HEK293 (cell line): ENCODE data around the gene SRP72.
A peak's percentile ranks its signal among the peaks of the same experiment; 100 is the strongest.

Source experiments
- IKZF3 ChIP-seq: fragments of 450-650 bp; IDR thresholded peaks from 2 replicates; pipeline ENCODE4 v1.5.0; 2018; ENCODE audit warnings: missing biosample characterization, mild to moderate bottlenecking, missing genetic modification characterization, moderate library complexity
- PRDM10 ChIP-seq: fragments of 450-650 bp; formaldehyde crosslinking; IDR thresholded peaks from 2 replicates; pipeline ENCODE4 v1.5.1; 2016; ENCODE audit warnings: missing biosample characterization, missing genetic modification characterization
- PRDM2 ChIP-seq: fragments of 450-650 bp; formaldehyde crosslinking; IDR thresholded peaks from 2 replicates; pipeline ENCODE4 v1.5.1; 2016; ENCODE audit warnings: missing biosample characterization, missing genetic modification characterization, borderline replicate concordance
- PRDM4 ChIP-seq: fragments of 450-650 bp; formaldehyde crosslinking; IDR thresholded peaks from 2 replicates; pipeline ENCODE4 v1.5.1; 2017; ENCODE audit warnings: missing biosample characterization, missing genetic modification characterization
- SALL2 ChIP-seq: fragments of 450-650 bp; formaldehyde crosslinking; IDR thresholded peaks from 2 replicates; pipeline ENCODE4 v1.5.0; 2017; ENCODE audit warnings: missing biosample characterization, mild to moderate bottlenecking, missing genetic modification characterization, borderline replicate concordance
- SP7 ChIP-seq: fragments of 450-650 bp; formaldehyde crosslinking; IDR thresholded peaks from 2 replicates; pipeline ENCODE4 v1.5.1; 2016; ENCODE audit warnings: missing biosample characterization, missing genetic modification characterization
- ZBTB20 ChIP-seq: fragments of 450-650 bp; formaldehyde crosslinking; IDR thresholded peaks from 2 replicates; pipeline ENCODE4 v1.5.1; 2016; ENCODE audit warnings: missing biosample characterization, missing genetic modification characterization
- ZBTB26 ChIP-seq: fragments of 450-650 bp; formaldehyde crosslinking; optimal IDR thresholded peaks from 2 replicates; pipeline ENCODE3; 2016; ENCODE audit warnings: missing biosample characterization, mild to moderate bottlenecking, missing genetic modification characterization
- ZBTB7A ChIP-seq: fragments of 450-650 bp; formaldehyde crosslinking; IDR thresholded peaks from 2 replicates; pipeline ENCODE4 v1.5.1; 2016; ENCODE audit warnings: low read depth, missing biosample characterization, missing genetic modification characterization
- ZNF223 ChIP-seq: fragments of 450-650 bp; formaldehyde crosslinking; IDR thresholded peaks from 2 replicates; pipeline ENCODE4 v1.5.1; 2016; ENCODE audit warnings: missing biosample characterization, missing genetic modification characterization
- ZNF239 ChIP-seq: fragments of 450-650 bp; formaldehyde crosslinking; IDR thresholded peaks from 2 replicates; pipeline ENCODE4 v1.5.1; 2016; ENCODE audit warnings: missing biosample characterization, missing genetic modification characterization
- ZNF24 ChIP-seq: fragments of 450-650 bp; formaldehyde crosslinking; IDR thresholded peaks from 2 replicates; pipeline ENCODE4 v1.5.1; 2016; ENCODE audit warnings: missing biosample characterization, missing genetic modification characterization
- ZNF350 ChIP-seq: fragments of 450-650 bp; formaldehyde crosslinking; IDR thresholded peaks from 2 replicates; pipeline ENCODE4 v1.5.0; 2017; ENCODE audit warnings: missing biosample characterization, mild to moderate bottlenecking, missing genetic modification characterization
- ZNF555 ChIP-seq: fragments of 450-650 bp; formaldehyde crosslinking; conservative IDR thresholded peaks from 2 replicates; pipeline ENCODE4 v1.5.1; 2017; ENCODE audit warnings: missing biosample characterization, mild to moderate bottlenecking, missing genetic modification characterization, inconsistent platforms
- ZNF610 ChIP-seq: fragments of 450-650 bp; formaldehyde crosslinking; IDR thresholded peaks from 2 replicates; pipeline ENCODE4 v1.5.1; 2016; ENCODE audit warnings: missing biosample characterization, missing genetic modification characterization, borderline replicate concordance
- ZNF654 ChIP-seq: fragments of 450-650 bp; formaldehyde crosslinking; IDR thresholded peaks from 2 replicates; pipeline ENCODE4 v1.5.1; 2016; ENCODE audit warnings: low read depth, missing biosample characterization, missing genetic modification characterization
- ZNF660 ChIP-seq: fragments of 450-650 bp; IDR thresholded peaks from 2 replicates; pipeline ENCODE4 v1.5.1; 2018; ENCODE audit warnings: missing biosample characterization, mild to moderate bottlenecking, missing genetic modification characterization
- ZNF664 ChIP-seq: fragments of 450-650 bp; formaldehyde crosslinking; IDR thresholded peaks from 2 replicates; pipeline ENCODE4 v1.5.1; 2016; ENCODE audit warnings: missing biosample characterization, missing genetic modification characterization
- TF ChIP-seq, protein P1 (sequence below): fragments of 450-650 bp; formaldehyde crosslinking; IDR thresholded peaks from 2 replicates; pipeline ENCODE4 v1.5.1; 2016; ENCODE audit warnings: missing biosample characterization, missing genetic modification characterization
- TF ChIP-seq, protein P2 (sequence below): fragments of 450-650 bp; formaldehyde crosslinking; IDR thresholded peaks from 2 replicates; pipeline ENCODE4 v1.5.1; 2016; ENCODE audit warnings: missing biosample characterization, missing genetic modification characterization

SRP72 gene

GRCh38 chr4:56544573-56545131 lies 77.2 kb downstream of the SRP72 start (continued):
- 0 out of 2 replicates have a peak, but pooled peaks have one; percentile 37 for TF ChIP-seq PRDM10 (tag by site-specific recombination)
- no peak for TF ChIP-seq SALL2 (tag by site-specific recombination)
- TF ChIP-seq IKZF3, result peak; percentile 75
- TF ChIP-seq, protein P1, sequence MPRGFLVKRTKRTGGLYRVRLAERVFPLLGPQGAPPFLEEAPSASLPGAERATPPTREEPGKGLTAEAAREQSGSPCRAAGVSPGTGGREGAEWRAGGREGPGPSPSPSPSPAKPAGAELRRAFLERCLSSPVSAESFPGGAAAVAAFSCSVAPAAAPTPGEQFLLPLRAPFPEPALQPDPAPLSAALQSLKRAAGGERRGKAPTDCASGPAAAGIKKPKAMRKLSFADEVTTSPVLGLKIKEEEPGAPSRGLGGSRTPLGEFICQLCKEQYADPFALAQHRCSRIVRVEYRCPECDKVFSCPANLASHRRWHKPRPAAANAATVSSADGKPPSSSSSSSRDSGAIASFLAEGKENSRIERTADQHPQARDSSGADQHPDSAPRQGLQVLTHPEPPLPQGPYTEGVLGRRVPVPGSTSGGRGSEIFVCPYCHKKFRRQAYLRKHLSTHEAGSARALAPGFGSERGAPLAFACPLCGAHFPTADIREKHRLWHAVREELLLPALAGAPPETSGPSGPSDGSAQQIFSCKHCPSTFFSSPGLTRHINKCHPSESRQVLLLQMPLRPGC (tag by site-specific recombination), result no peak
- TF ChIP-seq ZBTB7A (tag by site-specific recombination), result no peak
- no peak for TF ChIP-seq ZNF555 (tag by site-specific recombination)
- 0 out of 2 replicates have a peak, but pooled peaks have one; percentile 11 for TF ChIP-seq PRDM4 (tag by site-specific recombination)
- no peak for TF ChIP-seq ZNF223 (tag by site-specific recombination)
- TF ChIP-seq ZNF24 (tag by site-specific recombination), result no peak
- TF ChIP-seq, protein P2, sequence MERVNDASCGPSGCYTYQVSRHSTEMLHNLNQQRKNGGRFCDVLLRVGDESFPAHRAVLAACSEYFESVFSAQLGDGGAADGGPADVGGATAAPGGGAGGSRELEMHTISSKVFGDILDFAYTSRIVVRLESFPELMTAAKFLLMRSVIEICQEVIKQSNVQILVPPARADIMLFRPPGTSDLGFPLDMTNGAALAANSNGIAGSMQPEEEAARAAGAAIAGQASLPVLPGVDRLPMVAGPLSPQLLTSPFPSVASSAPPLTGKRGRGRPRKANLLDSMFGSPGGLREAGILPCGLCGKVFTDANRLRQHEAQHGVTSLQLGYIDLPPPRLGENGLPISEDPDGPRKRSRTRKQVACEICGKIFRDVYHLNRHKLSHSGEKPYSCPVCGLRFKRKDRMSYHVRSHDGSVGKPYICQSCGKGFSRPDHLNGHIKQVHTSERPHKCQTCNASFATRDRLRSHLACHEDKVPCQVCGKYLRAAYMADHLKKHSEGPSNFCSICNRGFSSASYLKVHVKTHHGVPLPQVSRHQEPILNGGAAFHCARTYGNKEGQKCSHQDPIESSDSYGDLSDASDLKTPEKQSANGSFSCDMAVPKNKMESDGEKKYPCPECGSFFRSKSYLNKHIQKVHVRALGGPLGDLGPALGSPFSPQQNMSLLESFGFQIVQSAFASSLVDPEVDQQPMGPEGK (tag by site-specific recombination), result 0 out of 2 replicates have a peak, but pooled peaks have one; percentile 13
- no peak for TF ChIP-seq PRDM2 (tag by site-specific recombination)
- TF ChIP-seq ZBTB26 (tag by site-specific recombination), result peak; percentile 46
- TF ChIP-seq ZNF654 (tag by site-specific recombination), result peak; percentile 48
- TF ChIP-seq ZNF664, result no peak
- TF ChIP-seq ZNF350 (tag by site-specific recombination), result no peak
- peak; percentile 26; the same call in 1 of the 2 replicates for TF ChIP-seq ZBTB20 (tag by site-specific recombination)
- peak; percentile 81 for TF ChIP-seq ZNF660 (tag by site-specific recombination)
- no peak for TF ChIP-seq ZNF239 (tag by site-specific recombination)
- TF ChIP-seq SP7 (tag by site-specific recombination), result peak; percentile 48; the same call in 1 of the 2 replicates
- TF ChIP-seq ZNF610 (tag by site-specific recombination), result no peak
